MCF 10A (cell line): ENCODE measurements around the gene CD79A. TPM values are rescaled to one million over a fixed set of nuclear protein-coding genes. Genes with fewer than 3 reads are reported as not detected.

Source experiments
- BruUV-seq: library from RNA; stranded (reverse); fragments of 400-500 nt; replicated peaks from 2 replicates; lab custom pipeline; 2021; lab: Mats Ljungman, UMichigan
- CTCF ChIA-PET: fragments of 300-600 bp; sonication (Branson Sonifier 250); formaldehyde crosslinking; extraction: SDS; loops from one replicate; lab custom pipeline; 2021; ENCODE audit warnings: antibody characterized with exemption, inconsistent platforms; lab: Yijun Ruan, JAX
- POLR2A ChIA-PET: fragments of 300-600, 350-650 bp; sonication (Branson Sonifier 250); formaldehyde crosslinking; extraction: SDS; loops from one replicate; lab custom pipeline; 2020; ENCODE audit warnings: antibody characterized with exemption, inconsistent platforms; lab: Yijun Ruan, JAX
- DNase-seq: peaks from one replicate; pipeline ENCODE4 v3.0.0-alpha.2; 2018; ENCODE audit not compliant: unreplicated experiment
- H3K27ac Mint-ChIP-seq: one replicate; pipeline ENCODE4 v1.8.0; 2022; ENCODE audit warnings: mild to moderate bottlenecking, low read depth, mixed read lengths; ENCODE audit not compliant: unreplicated experiment
- H3K27me3 Mint-ChIP-seq: one replicate; pipeline ENCODE4 v1.8.0; 2022; ENCODE audit warnings: mixed read lengths; ENCODE audit not compliant: insufficient read depth, unreplicated experiment
- H3K36me3 Mint-ChIP-seq: one replicate; pipeline ENCODE4 v1.8.0; 2022; ENCODE audit warnings: mild to moderate bottlenecking, moderate library complexity, mixed read lengths; ENCODE audit not compliant: insufficient read depth, unreplicated experiment
- H3K4me1 Mint-ChIP-seq: one replicate; pipeline ENCODE4 v1.8.0; 2022; ENCODE audit warnings: mixed read lengths; ENCODE audit not compliant: insufficient read depth, unreplicated experiment
- H3K4me3 Mint-ChIP-seq: one replicate; pipeline ENCODE4 v1.8.0; 2022; ENCODE audit warnings: mild to moderate bottlenecking, moderate library complexity, mixed read lengths; ENCODE audit not compliant: unreplicated experiment
- H3K9me3 Mint-ChIP-seq: one replicate; pipeline ENCODE4 v1.8.0; 2022; ENCODE audit warnings: mixed read lengths; ENCODE audit not compliant: unreplicated experiment
- CTCF ChIP-seq: fragments of 200-600 bp; IDR thresholded peaks from one replicate; pipeline ENCODE4 v1.8.0; 2022; ENCODE audit warnings: antibody characterized with exemption, mild to moderate bottlenecking; ENCODE audit not compliant: unreplicated experiment
- intact Hi-C: fragments of 100-400 bp; cut with micrococcal nuclease; formaldehyde crosslinking; loops from 2 replicates; pipeline ENCODE4 v1.14.1; 2022
- total RNA-seq: library from RNA; stranded (reverse); gene quantifications from 2 replicates; pipeline ENCODE4 v1.2.3, GENCODE V29; 2022

CD79A gene
- total RNA-seq, 1 experiment from 2014 or later, result not detected

GRCh38 chr19:41902594-41902993 lies 25.5 kb downstream of the CD79A start:
- peaks cover 91% of the 10 kb centered on the region for H3K36me3 Mint-ChIP-seq

GRCh38 chr19:41903193-41903953 lies 26.3 kb downstream of the CD79A start:
- H3K27ac Mint-ChIP-seq, result no peak overlapping the region
- H3K27me3 Mint-ChIP-seq, result no peaks in the 10 kb centered on the region
- H3K9me3 Mint-ChIP-seq, result no peaks in the 10 kb centered on the region
- intact Hi-C loops, result no loop called here
- ChIA-PET POLR2A (no interaction called here), CTCF (interaction anchor here (0.6 to 1.0 kb wide), 4 partner anchors 15 to 205 kb away, joined by 3 read pairs; no protein-coding TSS in a partner anchor)
- H3K4me1 Mint-ChIP-seq, result no peaks in the 10 kb centered on the region
- no peak for TF ChIP-seq CTCF
- no peak overlapping the region for H3K4me3 Mint-ChIP-seq
- H3K36me3 Mint-ChIP-seq, result peaks cover 83% of the 10 kb centered on the region
- DNase-seq, result no peak
- BruUV-seq, result no TSS peak

More at GRCh38 chr19:41902594-41902993, 25.5 kb downstream of the CD79A start:
- DNase-seq, result no peak
- TF ChIP-seq CTCF, result no peak
- H3K4me3 Mint-ChIP-seq, result no peak overlapping the region
- intact Hi-C loops, result no loop called here
- no peak overlapping the region for H3K27ac Mint-ChIP-seq
- H3K9me3 Mint-ChIP-seq, result no peaks in the 10 kb centered on the region
- no TSS peak for BruUV-seq
- CTCF ChIA-PET, result interaction anchor here (0.7 kb wide), 3 partner anchors 31 to 48 kb away, joined by 3 read pairs; no protein-coding TSS in a partner anchor
- no peaks in the 10 kb centered on the region for H3K27me3 Mint-ChIP-seq
- H3K4me1 Mint-ChIP-seq, result no peaks in the 10 kb centered on the region
- POLR2A ChIA-PET, result no interaction called here

GRCh38 chr19:41904118-41904870 lies 27.2 kb downstream of the CD79A start:
- POLR2A ChIA-PET, result no interaction called here
- peaks cover 81% of the 10 kb centered on the region for H3K36me3 Mint-ChIP-seq

More at GRCh38 chr19:41904118-41904870, 27.2 kb downstream of the CD79A start:
- intact Hi-C loops, result no loop called here
- no peaks in the 10 kb centered on the region for H3K4me1 Mint-ChIP-seq
- TF ChIP-seq CTCF, result no peak
- no peaks in the 10 kb centered on the region for H3K9me3 Mint-ChIP-seq
- H3K27me3 Mint-ChIP-seq, result no peaks in the 10 kb centered on the region
- CTCF ChIA-PET, result interaction anchor here (1.0 to 1.4 kb wide), 2 partner anchors 30 to 205 kb away, joined by 3 to 5 read pairs; no protein-coding TSS in a partner anchor
- DNase-seq, result no peak
- no peak overlapping the region for H3K27ac Mint-ChIP-seq
- no TSS peak for BruUV-seq
- H3K4me3 Mint-ChIP-seq, result no peak overlapping the region
